Mucosa of descending colon (tissue), 3 donors: ENCODE data around the gene PHC2. TPM values are rescaled to one million over a fixed set of nuclear protein-coding genes. Genes with fewer than 3 reads are reported as not detected.

Source experiments
- ATAC-seq: fragments of 200-7000 bp; cut with Tn5 transposase; one replicate; pipeline ENCODE4 v1.9.1; 2020; ENCODE audit warnings: mild to moderate bottlenecking, moderate library complexity
- DNase-seq, 3 donors: peaks; one replicate each; pipeline ENCODE4 v3.0.0-alpha.2; 2020
- H3K36me3 ChIP-seq: fragments of 200-600 bp; one replicate; pipeline ENCODE4 v1.8.0; 2021; ENCODE audit warnings: low read depth, mild to moderate bottlenecking
- H3K4me1 ChIP-seq: fragments of 200-600 bp; one replicate; pipeline ENCODE4 v1.8.0; 2021; ENCODE audit warnings: low read depth, mild to moderate bottlenecking
- H3K4me3 ChIP-seq: fragments of 200-600 bp; one replicate; pipeline ENCODE4 v1.8.0; 2021; ENCODE audit warnings: mild to moderate bottlenecking
- H3K9me3 ChIP-seq: fragments of 200-600 bp; one replicate; pipeline ENCODE4 v1.8.0; 2021; ENCODE audit warnings: mild to moderate bottlenecking
- CTCF ChIP-seq: fragments of 200-600 bp; IDR thresholded peaks from one replicate; pipeline ENCODE4 v1.8.0; 2022; ENCODE audit warnings: antibody characterized with exemption, mild to moderate bottlenecking
- intact Hi-C, 2 donors: fragments of 100-400 bp; cut with DNase I in 1 of 2; cut with micrococcal nuclease in 1 of 2; formaldehyde crosslinking; loops; one replicate each; pipeline versions ENCODE4 v1.11.0 to v1.11.1; 2022; cut with DNase I, micrococcal nuclease
- total RNA-seq, 3 donors: library from RNA; stranded (reverse); fragmentation: NEBNext Ultra II Directional in 2 of 3; extraction: Animal tissue kit (Norgen Biotek cat#: 25700) in 2 of 3; gene quantifications; one replicate each; pipeline versions ENCODE4 v1.2.1 to v1.2.4, GENCODE V29; 2021 to 2023
- donor health status: DM: no; HTN: no; CAD: no; lungs with moderate emphysema.
- donor health status: DM: no; HTN: no; CAD: no.
- donor health status: DM: no; HTN: yes; CAD: no.

PHC2 gene
- total RNA-seq, 3 donors from 2014 or later = 49.5 to 99.0 (median 60.5) TPM

- no peak overlapping the region for H3K4me3 ChIP-seq
- no peaks in the 10 kb centered on the region for H3K9me3 ChIP-seq
- peak in 1 of 3 donors; percentile 3 for DNase-seq
- no peak for ATAC-seq
- no peaks in the 10 kb centered on the region for H3K4me1 ChIP-seq
- intact Hi-C loops = no loop called here
- no peak for TF ChIP-seq CTCF
- no peaks in the 10 kb centered on the region for H3K36me3 ChIP-seq
Observed at GRCh38 chr1:33317946-33318345, 112.9 kb downstream of the PHC2 start.

- Histone ChIP-seq H3K4me3 (no peak overlapping the region), H3K9me3 (no peaks in the 10 kb centered on the region), H3K36me3 (no peaks in the 10 kb centered on the region), H3K4me1 (no peaks in the 10 kb centered on the region)
- peak in 1 of 3 donors; percentile 3 for DNase-seq
- no peak for TF ChIP-seq CTCF
- intact Hi-C loops = no loop called here
- ATAC-seq = no peak
Observed at GRCh38 chr1:33317354-33317753, 113.5 kb downstream of the PHC2 start.

- peak in 1 of 3 donors; percentile 8 for DNase-seq
- Histone ChIP-seq H3K36me3 (no peaks in the 10 kb centered on the region), H3K9me3 (no peaks in the 10 kb centered on the region), H3K4me3 (no peak overlapping the region), H3K4me1 (no peaks in the 10 kb centered on the region)
- TF ChIP-seq CTCF = no peak
- ATAC-seq = no peak
- intact Hi-C loops = no loop called here
Observed at GRCh38 chr1:33316601-33317000, 114.3 kb downstream of the PHC2 start.

GRCh38 chr1:33314416-33314815 lies 116.5 kb downstream of the PHC2 start:
- Histone ChIP-seq H3K4me3 (no peak overlapping the region), H3K4me1 (no peaks in the 10 kb centered on the region), H3K9me3 (no peaks in the 10 kb centered on the region), H3K36me3 (no peaks in the 10 kb centered on the region)
- peak in 1 of 3 donors; percentile 22 for DNase-seq
- no peak for TF ChIP-seq CTCF
- intact Hi-C loops = no loop called here
- no peak for ATAC-seq

GRCh38 chr1:33312413-33312749 lies 118.5 kb downstream of the PHC2 start:
- no peak for TF ChIP-seq CTCF
- peak in 1 of 3 donors; percentile 25 for DNase-seq
- Histone ChIP-seq H3K4me3 (no peak overlapping the region), H3K4me1 (no peaks in the 10 kb centered on the region), H3K36me3 (no peaks in the 10 kb centered on the region), H3K9me3 (no peaks in the 10 kb centered on the region)
- ATAC-seq = no peak
- intact Hi-C loops = no loop called here

- Histone ChIP-seq H3K36me3 (no peaks in the 10 kb centered on the region), H3K9me3 (no peaks in the 10 kb centered on the region), H3K4me3 (no peak overlapping the region), H3K4me1 (no peaks in the 10 kb centered on the region)
- DNase-seq = no peak
- ATAC-seq = no peak
- no peak for TF ChIP-seq CTCF
- intact Hi-C loops = no loop called here
Observed at GRCh38 chr1:33311706-33312412, 119.0 kb downstream of the PHC2 start.
